GM23248 (cell line): Measurements from ENCODE around the gene MAP1B. TPM values are rescaled to one million over a fixed set of nuclear protein-coding genes. Genes with fewer than 3 reads are reported as not detected.
"Not testable (repeated sequence)": the region's sequence is repeated elsewhere in the genome, so short reads cannot be mapped to it uniquely, and the experiment has no call there.

ENCODE experiments used
- DNase-seq: peaks from one replicate; pipeline ENCODE4 v3.0.0-alpha.2; 2015
- H2AFZ ChIP-seq: fragments of 200-600 bp; sonication (generic); 2 replicates; pipeline ENCODE4 v1.6.1; 2016; ENCODE audit warnings: antibody characterized with exemption
- H3F3A ChIP-seq: fragments of 200-600 bp; sonication (generic); 2 replicates; pipeline ENCODE4 v1.6.1; 2016; ENCODE audit warnings: mild to moderate bottlenecking, antibody characterized with exemption, mixed run types; ENCODE audit not compliant: insufficient read depth
- H3K27ac ChIP-seq: fragments of 200-600 bp; sonication (generic); 2 replicates; pipeline ENCODE4 v1.5.1; 2016; ENCODE audit warnings: mild to moderate bottlenecking
- H3K27me3 ChIP-seq: fragments of 200-600 bp; sonication (generic); replicated peaks from 2 replicates; pipeline ENCODE4 v1.6.1; 2016; ENCODE audit warnings: mild to moderate bottlenecking; ENCODE audit not compliant: insufficient read depth
- H3K36me3 ChIP-seq: fragments of 200-600 bp; sonication (generic); 2 replicates; pipeline ENCODE4 v1.6.1; 2016; ENCODE audit warnings: low read depth, mild to moderate bottlenecking
- H3K4me1 ChIP-seq: fragments of 200-600 bp; sonication (generic); 2 replicates; pipeline ENCODE4 v1.6.1; 2016; ENCODE audit warnings: mild to moderate bottlenecking; ENCODE audit not compliant: insufficient read depth
- H3K4me2 ChIP-seq: fragments of 200-600 bp; sonication (generic); one replicate; pipeline ENCODE4 v1.6.1; 2016; ENCODE audit warnings: mild to moderate bottlenecking; ENCODE audit not compliant: unreplicated experiment
- H3K4me3 ChIP-seq: fragments of 200-600 bp; sonication (generic); 2 replicates; pipeline ENCODE4 v1.5.1; 2016; ENCODE audit warnings: mild to moderate bottlenecking
- H3K79me2 ChIP-seq: fragments of 200-600 bp; sonication (generic); 2 replicates; pipeline ENCODE4 v1.6.1; 2016; ENCODE audit warnings: mild to moderate bottlenecking; ENCODE audit not compliant: insufficient read depth
- H3K9ac ChIP-seq: fragments of 200-600 bp; sonication (generic); 2 replicates; pipeline ENCODE4 v1.6.1; 2016; ENCODE audit warnings: mild to moderate bottlenecking
- H3K9me2 ChIP-seq: fragments of 200-600 bp; sonication (generic); 2 replicates; pipeline ENCODE4 v1.6.1; 2016; ENCODE audit warnings: mixed run types, mild to moderate bottlenecking, moderate library complexity; ENCODE audit not compliant: insufficient read depth
- H3K9me3 ChIP-seq: fragments of 200-600 bp; sonication (generic); one replicate; pipeline ENCODE4 v1.6.1; 2017; ENCODE audit warnings: low read depth
- H4K20me1 ChIP-seq: fragments of 200-600 bp; sonication (generic); 2 replicates; pipeline ENCODE4 v1.6.0; 2016; ENCODE audit not compliant: insufficient read depth
- EZH2 ChIP-seq: fragments of 200-600 bp; sonication (generic); IDR thresholded peaks from 2 replicates; pipeline ENCODE4 v1.6.1; 2018; ENCODE audit warnings: antibody characterized with exemption, mild to moderate bottlenecking; ENCODE audit not compliant: insufficient read depth, poor library complexity, severe bottlenecking
- EZH2phosphoT487 ChIP-seq: fragments of 200-600 bp; sonication (generic); IDR thresholded peaks from 2 replicates; pipeline ENCODE4 v1.6.1; 2018; ENCODE audit warnings: antibody characterized with exemption, moderate library complexity, mild to moderate bottlenecking, low read depth; ENCODE audit not compliant: insufficient read depth
- WGBS, 2 experiments: methylation state at CpG; one replicate each; pipeline ENCODE4 v1.1.6; 2015 to 2017; ENCODE audit warnings: low lambda C conversion rate in 2 of 2, low coverage in 1 of 2; ENCODE audit errors: missing lambda C conversion rate in 2 of 2; 5-methylcytosine and 5-hydroxymethylcytosine counted together
- in situ Hi-C: fragments of 300-500 bp; cut with MboI; formaldehyde crosslinking; loops from 2 replicates; pipeline ENCODE4 v1.15.0; 2020
- polyA plus RNA-seq: library from polyadenylated mRNA; unstranded; fragments of >200 nt; fragmentation: Nextera tagmentation; extraction: Ambion mirVana; gene quantifications from 2 replicates; pipeline ENCODE4 v1.2.1, GENCODE V29; 2016
- total RNA-seq: library from RNA; depleted of rRNA; stranded (reverse); fragments of >200 nt; shearing (Covaris generic); gene quantifications from 2 replicates; pipeline ENCODE4 v1.2.3, GENCODE V29; 2014

MAP1B gene
- total and polyA plus RNA-seq, 2 experiments from 2014 or later: 149 to 267 TPM

- H3K27me3 ChIP-seq: no peaks in the 10 kb centered on the region
- no peak overlapping the region for H3K27ac ChIP-seq
- H3K9me2 ChIP-seq: no peaks in the 10 kb centered on the region
- H2AFZ ChIP-seq: no peak overlapping the region
- H3K36me3 ChIP-seq: peaks cover under 1% of the 10 kb centered on the region; the same call in 1 of the 2 replicates
- DNase-seq: no peak
- H3K4me1 ChIP-seq: peaks cover 35% of the 10 kb centered on the region
- TF ChIP-seq EZH2: no peak
- TF ChIP-seq EZH2phosphoT487: no peak
- H3K79me2 ChIP-seq: peaks cover 77% of the 10 kb centered on the region
- no peaks in the 10 kb centered on the region for H4K20me1 ChIP-seq
- H3F3A ChIP-seq: peaks cover 43% of the 10 kb centered on the region
- in situ Hi-C loops: no loop called here
- 87 to 95% methylated on average over 2 of the region's 2 CpGs for WGBS, 2 experiments
- no peak overlapping the region for H3K9ac ChIP-seq
- H3K4me2 ChIP-seq: no peak overlapping the region
- no peak overlapping the region for H3K4me3 ChIP-seq
- H3K9me3 ChIP-seq: no peaks in the 10 kb centered on the region
These were observed 62.8 kb downstream of the MAP1B start for GRCh38 chr5:72170101-72170500.

DNA sequence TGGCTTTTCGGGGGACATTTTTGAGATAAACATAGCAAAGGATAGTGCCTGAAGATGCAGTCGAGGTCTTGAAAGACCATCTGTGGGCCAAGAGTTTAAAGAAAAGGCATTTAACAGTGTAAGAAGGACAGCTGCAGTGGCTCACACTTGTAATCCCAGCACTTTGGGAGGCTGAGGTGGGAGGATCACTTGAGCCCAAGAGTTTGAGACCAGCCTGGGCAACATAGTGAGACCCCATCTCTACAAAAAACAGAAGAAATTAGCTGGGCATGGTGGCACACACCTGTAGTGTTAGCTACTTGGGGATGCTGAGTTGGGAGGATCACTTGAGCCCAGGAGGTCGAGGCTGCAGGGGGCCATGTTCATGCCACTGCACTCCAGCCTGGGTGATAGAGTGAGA is 63.9 kb downstream of the MAP1B start:
- DNase-seq, H3K27ac ChIP-seq, H3K9me3 ChIP-seq, H4K20me1 ChIP-seq, in situ Hi-C loops, H3K4me3 ChIP-seq, H3K9ac ChIP-seq, H2AFZ ChIP-seq, H3K4me2 ChIP-seq, H3K9me2 ChIP-seq, H3K27me3 ChIP-seq: not testable (repeated sequence)
- Histone ChIP-seq H3K36me3 (peaks cover 11% of the 10 kb centered on the region), H3F3A (peaks cover 33% of the 10 kb centered on the region), H3K79me2 (peaks cover 77% of the 10 kb centered on the region), H3K4me1 (peaks cover 28% of the 10 kb centered on the region)
- WGBS, 2 experiments: 84 to 87% methylated on average over 3 of the region's 3 CpGs

GRCh38 chr5:72171667-72172066 is 64.4 kb downstream of the MAP1B start:
- Histone ChIP-seq H3K36me3 (peaks cover 15% of the 10 kb centered on the region), H3F3A (peaks cover 29% of the 10 kb centered on the region), H3K9me3 (no peaks in the 10 kb centered on the region), H3K9me2 (no peaks in the 10 kb centered on the region), H4K20me1 (no peaks in the 10 kb centered on the region), H3K4me2 (no peak overlapping the region), H3K4me1 (peaks cover 23% of the 10 kb centered on the region), H2AFZ (no peak overlapping the region), H3K79me2 (peaks cover 81% of the 10 kb centered on the region), H3K27ac (no peak overlapping the region), H3K4me3 (no peak overlapping the region), H3K27me3 (no peaks in the 10 kb centered on the region), H3K9ac (no peak overlapping the region)
- no peak for TF ChIP-seq EZH2
- no peak for TF ChIP-seq EZH2phosphoT487
- in situ Hi-C loops: no loop called here
- WGBS, 2 experiments: 75 to 76% methylated on average over 6 of the region's 6 CpGs
- peak; percentile 31 for DNase-seq

GRCh38 chr5:72172786-72173185 is 65.5 kb downstream of the MAP1B start:
- no peak overlapping the region for H2AFZ ChIP-seq
- no peak overlapping the region for H3K4me2 ChIP-seq
- H3F3A ChIP-seq: peaks cover 20% of the 10 kb centered on the region
- H3K4me1 ChIP-seq: peaks cover 12% of the 10 kb centered on the region
- no peak overlapping the region for H3K27ac ChIP-seq
- H3K9ac ChIP-seq: no peak overlapping the region
- H3K4me3 ChIP-seq: no peak overlapping the region
- WGBS, 2 experiments: 94 to 96% methylated on average over 4 of the region's 4 CpGs
- no peaks in the 10 kb centered on the region for H3K9me3 ChIP-seq
- DNase-seq: no peak
- no peak for TF ChIP-seq EZH2
- TF ChIP-seq EZH2phosphoT487: no peak
- H3K27me3 ChIP-seq: no peaks in the 10 kb centered on the region
- peaks cover 15% of the 10 kb centered on the region for H3K36me3 ChIP-seq
- H3K9me2 ChIP-seq: no peaks in the 10 kb centered on the region
- H3K79me2 ChIP-seq: peaks cover 92% of the 10 kb centered on the region
- H4K20me1 ChIP-seq: no peaks in the 10 kb centered on the region
- in situ Hi-C loops: no loop called here

DNA sequence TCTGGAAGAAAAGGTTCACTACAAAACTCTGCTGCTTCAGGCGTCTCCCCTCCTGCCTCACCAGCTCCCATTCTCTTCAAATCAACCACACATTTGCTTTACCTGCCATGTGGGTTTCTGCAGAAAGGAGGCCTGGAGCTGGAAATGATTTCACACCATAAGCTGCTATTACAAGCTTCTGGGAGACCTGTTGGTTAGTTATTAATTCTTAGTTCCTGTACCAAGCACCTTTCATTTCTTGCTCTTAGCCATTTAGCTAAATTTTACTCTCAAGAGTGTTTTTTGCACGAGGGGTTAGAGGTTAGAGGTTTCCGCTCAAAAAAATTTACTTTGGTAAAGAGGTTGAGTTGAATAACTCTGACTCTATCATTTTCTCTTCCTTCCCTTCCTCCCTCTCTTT is 70.3 kb downstream of the MAP1B start:
- H3K4me1 ChIP-seq: peaks cover 33% of the 10 kb centered on the region
- H3K9ac ChIP-seq: no peak overlapping the region
- H2AFZ ChIP-seq: no peak overlapping the region
- no peaks in the 10 kb centered on the region for H3K9me3 ChIP-seq
- peaks cover 28% of the 10 kb centered on the region for H3F3A ChIP-seq
- in situ Hi-C loops: no loop called here
- 97 to 98% methylated on average over 3 of the region's 3 CpGs for WGBS, 2 experiments
- H3K4me2 ChIP-seq: no peak overlapping the region
- no peak overlapping the region for H3K27ac ChIP-seq
- H3K27me3 ChIP-seq: no peaks in the 10 kb centered on the region
- H3K79me2 ChIP-seq: peaks cover 93% of the 10 kb centered on the region
- no peak overlapping the region for H3K4me3 ChIP-seq
- H3K36me3 ChIP-seq: peaks cover 15% of the 10 kb centered on the region
- no peaks in the 10 kb centered on the region for H4K20me1 ChIP-seq
- TF ChIP-seq EZH2phosphoT487 (no peak), EZH2 (no peak)
- DNase-seq: no peak
- no peaks in the 10 kb centered on the region for H3K9me2 ChIP-seq
